Dendritic cell treated with granulocyte-macrophage colony-stimulating factor and Interleukin-4, amounts not matched to agents 40 ng/mL and 50 ng/mL, for 4 days (primary cell): ENCODE results near the gene ATOX1.
A peak's percentile ranks its signal among the peaks of the same experiment; 100 is the strongest.

Experiments
- H3K27ac Mint-ChIP-seq: one replicate; pipeline ENCODE4 v1.8.0; 2022; ENCODE audit warnings: mild to moderate bottlenecking, mixed read lengths
- H3K27me3 Mint-ChIP-seq: one replicate; pipeline ENCODE4 v1.8.0; 2022; ENCODE audit warnings: mild to moderate bottlenecking, mixed read lengths
- H3K36me3 Mint-ChIP-seq: one replicate; pipeline ENCODE4 v1.8.0; 2022; ENCODE audit warnings: low read depth, mixed read lengths
- H3K4me1 Mint-ChIP-seq: one replicate; pipeline ENCODE4 v1.8.0; 2022; ENCODE audit warnings: low read depth, mixed read lengths
- H3K4me3 Mint-ChIP-seq: one replicate; pipeline ENCODE4 v1.8.0; 2022; ENCODE audit warnings: mild to moderate bottlenecking, moderate library complexity, mixed read lengths
- H3K9me3 Mint-ChIP-seq: one replicate; pipeline ENCODE4 v1.8.0; 2022; ENCODE audit warnings: mixed read lengths
- intact Hi-C: fragments of 100-400 bp; cut with micrococcal nuclease; formaldehyde crosslinking; loops from one replicate; pipeline ENCODE4 v1.15.0; 2022

The ATOX1 gene

GRCh38 chr5:151751091-151751490 lies 7.3 kb downstream of the ATOX1 start:
- peaks cover 39% of the 10 kb centered on the region for H3K36me3 Mint-ChIP-seq

DNA sequence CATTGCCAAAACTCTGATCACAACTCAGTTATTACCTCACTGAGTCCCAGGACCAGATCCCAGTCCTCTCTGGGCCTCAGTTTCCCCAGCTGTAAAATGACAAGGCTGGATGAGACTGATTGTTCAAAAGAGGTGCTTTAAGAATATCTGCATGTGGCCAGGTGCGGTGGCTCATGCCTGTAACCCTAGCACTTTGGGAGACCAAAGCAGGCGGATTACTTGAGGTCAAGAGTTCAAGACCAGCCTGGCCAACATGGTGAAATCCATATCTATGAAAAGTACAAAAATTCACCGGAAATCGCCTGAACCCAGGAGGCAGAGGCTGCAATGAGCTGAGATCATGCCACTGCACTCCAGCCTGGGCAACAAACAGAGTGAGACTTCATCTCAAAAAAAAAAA lies 8.3 kb downstream of the ATOX1 start:
- peaks cover 55% of the 10 kb centered on the region for H3K4me1 Mint-ChIP-seq
- intact Hi-C loops, result loop anchor here (10.0 kb wide), 1 partner anchor 495 kb away; the partner anchor contains the start of gene GM2A
- no peaks in the 10 kb centered on the region for H3K27me3 Mint-ChIP-seq
- peaks cover 46% of the 10 kb centered on the region for H3K36me3 Mint-ChIP-seq
- H3K9me3 Mint-ChIP-seq, result no peaks in the 10 kb centered on the region
- H3K4me3 Mint-ChIP-seq, result peak overlapping the region; percentile 21
- H3K27ac Mint-ChIP-seq, result peak overlapping the region; percentile 81

More at GRCh38 chr5:151751091-151751490, 7.3 kb downstream of the ATOX1 start:
- Mint-ChIP-seq H3K9me3 (no peaks in the 10 kb centered on the region), H3K27ac (peak overlapping the region; percentile 81), H3K4me1 (peaks cover 47% of the 10 kb centered on the region), H3K4me3 (no peak overlapping the region), H3K27me3 (no peaks in the 10 kb centered on the region)
- intact Hi-C loops, result loop anchor here (10.0 kb wide), 1 partner anchor 496 kb away; the partner anchor contains the start of gene GM2A

DNA sequence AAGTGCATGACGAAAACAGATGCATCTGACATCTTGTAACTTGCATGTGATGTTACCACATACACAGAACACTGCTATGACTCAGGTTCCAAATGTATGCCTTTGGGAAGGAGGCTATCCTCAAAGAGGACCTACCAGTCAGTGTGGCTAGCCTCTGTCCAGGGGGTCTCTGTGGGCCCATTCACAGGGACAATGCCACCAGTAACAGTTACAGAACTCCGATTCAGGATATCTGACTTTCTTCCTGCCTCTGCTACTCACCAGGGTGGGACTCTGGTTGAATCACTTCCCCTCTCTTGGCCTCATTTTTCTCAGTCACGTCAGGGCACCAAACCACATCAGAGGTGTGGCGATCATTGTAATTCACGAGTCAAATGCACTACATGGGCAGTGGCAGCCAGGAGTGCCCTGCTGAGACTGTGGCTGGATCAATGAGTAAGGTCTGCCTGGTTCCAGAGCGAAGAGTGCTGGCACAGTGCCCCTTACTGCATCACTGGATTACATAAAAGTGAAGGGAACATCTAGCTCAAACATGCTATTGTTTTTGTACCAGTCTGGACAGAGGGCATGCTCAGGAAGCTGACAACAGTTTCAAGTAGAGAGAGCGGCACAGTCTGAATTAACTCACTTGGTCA lies 13.2 kb downstream of the ATOX1 start:
- no peak overlapping the region for H3K4me3 Mint-ChIP-seq
- H3K36me3 Mint-ChIP-seq, result peaks cover 72% of the 10 kb centered on the region
- peaks cover 45% of the 10 kb centered on the region for H3K4me1 Mint-ChIP-seq
- intact Hi-C loops, result loop anchor here (5.0 kb wide), 1 partner anchor 298 kb away; the partner anchor contains the start of gene SLC36A1
- no peaks in the 10 kb centered on the region for H3K27me3 Mint-ChIP-seq
- H3K27ac Mint-ChIP-seq, result peak overlapping the region; percentile 79
- no peaks in the 10 kb centered on the region for H3K9me3 Mint-ChIP-seq

GRCh38 chr5:151743530-151743929 lies 14.9 kb downstream of the ATOX1 start:
- H3K4me3 Mint-ChIP-seq, result no peak overlapping the region
- H3K9me3 Mint-ChIP-seq, result no peaks in the 10 kb centered on the region
- H3K36me3 Mint-ChIP-seq, result peaks cover 81% of the 10 kb centered on the region
- no peak overlapping the region for H3K27ac Mint-ChIP-seq
- intact Hi-C loops, result no loop called here
- H3K4me1 Mint-ChIP-seq, result peaks cover 31% of the 10 kb centered on the region
- no peaks in the 10 kb centered on the region for H3K27me3 Mint-ChIP-seq

DNA sequence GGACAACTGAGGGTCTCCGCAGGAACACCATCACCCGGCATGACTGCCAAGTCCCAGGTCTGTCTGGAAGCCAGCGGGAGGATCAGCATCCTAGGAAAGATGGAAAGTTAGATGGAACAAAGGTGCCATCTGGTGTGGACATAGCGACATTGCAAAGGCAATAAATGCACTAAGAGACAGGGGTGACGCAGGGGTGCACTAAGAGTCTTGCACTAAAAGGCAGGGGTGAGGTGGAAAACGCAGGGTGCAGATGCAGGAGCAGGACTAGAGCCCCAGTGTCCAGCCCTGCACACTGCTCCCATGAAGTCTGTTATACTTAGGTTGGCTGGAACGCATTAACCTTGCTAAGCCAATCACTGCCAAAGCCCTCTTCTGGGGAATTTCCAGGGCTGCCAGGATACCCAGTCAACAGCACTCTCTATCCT lies 15.5 kb downstream of the ATOX1 start:
- Mint-ChIP-seq H3K27me3 (no peaks in the 10 kb centered on the region), H3K4me1 (peaks cover 31% of the 10 kb centered on the region), H3K4me3 (no peak overlapping the region), H3K27ac (no peak overlapping the region), H3K36me3 (peaks cover 82% of the 10 kb centered on the region), H3K9me3 (no peaks in the 10 kb centered on the region)
- intact Hi-C loops, result no loop called here

GRCh38 chr5:151741678-151742423 lies 16.6 kb downstream of the ATOX1 start:
- H3K9me3 Mint-ChIP-seq, result no peaks in the 10 kb centered on the region
- H3K36me3 Mint-ChIP-seq, result peaks cover 92% of the 10 kb centered on the region
- H3K4me3 Mint-ChIP-seq, result no peak overlapping the region
- no peaks in the 10 kb centered on the region for H3K27me3 Mint-ChIP-seq
- intact Hi-C loops, result loop anchor here (2.0 kb wide), 1 partner anchor 29 kb away; the partner anchor contains the start of gene G3BP1
- peaks cover 31% of the 10 kb centered on the region for H3K4me1 Mint-ChIP-seq
- no peak overlapping the region for H3K27ac Mint-ChIP-seq

DNA sequence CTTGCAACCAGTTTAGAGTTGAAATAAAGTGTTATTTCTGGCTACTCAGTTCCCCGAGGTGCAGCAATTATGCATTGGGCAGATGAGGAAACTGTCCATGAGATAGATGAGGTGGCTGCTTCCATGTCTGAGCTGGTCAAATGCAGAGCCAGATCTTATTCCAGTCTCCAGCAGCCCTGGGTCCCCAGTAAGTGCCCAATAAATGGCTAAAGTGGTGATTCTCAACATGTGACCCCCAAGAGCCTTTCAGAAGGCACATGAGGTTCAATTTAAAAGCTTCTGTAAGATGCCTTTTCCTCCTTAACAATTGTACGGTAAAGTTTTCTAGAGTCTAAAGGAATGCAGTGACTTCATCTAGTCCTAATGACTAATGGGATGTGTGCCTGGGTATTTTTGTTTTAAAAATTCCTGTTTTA lies 17.5 kb downstream of the ATOX1 start:
- H3K27ac Mint-ChIP-seq, result no peak overlapping the region
- no peaks in the 10 kb centered on the region for H3K27me3 Mint-ChIP-seq
- no peak overlapping the region for H3K4me3 Mint-ChIP-seq
- peaks cover 91% of the 10 kb centered on the region for H3K36me3 Mint-ChIP-seq
- H3K4me1 Mint-ChIP-seq, result peaks cover 22% of the 10 kb centered on the region
- intact Hi-C loops, result loop anchor here (1.0 to 2.0 kb wide), 2 partner anchors 30 to 82 kb away; partner anchors contain the start of gene G3BP1
- no peaks in the 10 kb centered on the region for H3K9me3 Mint-ChIP-seq

- intact Hi-C loops, result loop anchor here (1.0 to 2.0 kb wide), 2 partner anchors 30 to 81 kb away; partner anchors contain the start of gene G3BP1
- Mint-ChIP-seq H3K27ac (no peak overlapping the region), H3K4me3 (no peak overlapping the region), H3K36me3 (peaks cover 87% of the 10 kb centered on the region), H3K4me1 (peaks cover 17% of the 10 kb centered on the region), H3K27me3 (no peaks in the 10 kb centered on the region), H3K9me3 (no peaks in the 10 kb centered on the region)
Observed at GRCh38 chr5:151740336-151740942, 18.0 kb downstream of the ATOX1 start.

DNA sequence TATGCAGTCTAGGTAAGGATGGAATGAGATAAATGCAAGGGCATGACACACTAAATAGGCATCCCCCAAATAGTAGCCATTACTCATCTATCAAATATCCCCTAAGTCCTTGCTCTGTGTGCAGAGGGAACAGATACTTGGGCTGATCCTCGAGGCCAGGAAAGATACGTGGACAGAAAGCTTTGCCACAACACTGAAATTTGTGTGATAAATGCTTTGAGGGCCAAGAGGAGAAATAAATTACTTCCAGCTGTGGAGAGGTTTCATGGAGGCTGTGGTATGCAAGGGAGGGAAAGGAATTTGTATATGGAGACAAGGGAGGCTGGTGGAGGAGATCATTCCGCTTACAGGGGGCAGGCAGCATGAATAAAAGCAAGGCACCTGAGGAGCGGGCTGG lies 18.5 kb downstream of the ATOX1 start:
- Mint-ChIP-seq H3K4me1 (peaks cover 12% of the 10 kb centered on the region), H3K27ac (no peak overlapping the region), H3K4me3 (no peak overlapping the region), H3K27me3 (no peaks in the 10 kb centered on the region), H3K9me3 (no peaks in the 10 kb centered on the region), H3K36me3 (peaks cover 82% of the 10 kb centered on the region)
- intact Hi-C loops, result loop anchor here (1.0 to 2.0 kb wide), 2 partner anchors 31 to 81 kb away; partner anchors contain the start of gene G3BP1

DNA sequence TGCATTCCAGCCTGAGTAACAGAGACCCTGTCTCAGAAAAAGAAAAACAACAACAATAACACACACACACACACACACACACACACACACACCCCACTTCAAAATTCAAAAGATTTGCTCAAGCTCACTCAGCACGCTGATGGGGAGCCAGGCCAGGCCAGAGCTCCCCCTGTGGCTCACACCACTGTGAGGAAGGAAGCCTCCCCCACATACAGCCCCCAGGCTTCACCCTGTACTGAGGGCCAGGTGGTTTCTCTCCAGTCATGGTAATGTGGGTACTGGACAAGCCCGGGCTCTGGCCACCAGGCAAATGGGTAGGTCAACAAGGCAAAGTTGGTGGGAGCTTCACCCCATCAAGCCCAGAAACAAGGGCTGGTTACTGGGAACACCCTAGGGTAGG lies 19.0 kb downstream of the ATOX1 start:
- intact Hi-C loops, result no loop called here
- H3K9me3 Mint-ChIP-seq, result no peaks in the 10 kb centered on the region
- H3K4me3 Mint-ChIP-seq, result no peak overlapping the region
- H3K27ac Mint-ChIP-seq, result no peak overlapping the region
- peaks cover 11% of the 10 kb centered on the region for H3K4me1 Mint-ChIP-seq
- peaks cover 80% of the 10 kb centered on the region for H3K36me3 Mint-ChIP-seq
- H3K27me3 Mint-ChIP-seq, result no peaks in the 10 kb centered on the region

- Mint-ChIP-seq H3K36me3 (peaks cover 79% of the 10 kb centered on the region), H3K9me3 (no peaks in the 10 kb centered on the region), H3K4me1 (peaks cover 6% of the 10 kb centered on the region), H3K27me3 (no peaks in the 10 kb centered on the region), H3K27ac (no peak overlapping the region), H3K4me3 (no peak overlapping the region)
- intact Hi-C loops, result no loop called here
Observed at GRCh38 chr5:151738125-151738848, 20.1 kb downstream of the ATOX1 start.

- no peak overlapping the region for H3K4me3 Mint-ChIP-seq
- H3K9me3 Mint-ChIP-seq, result no peaks in the 10 kb centered on the region
- H3K4me1 Mint-ChIP-seq, result peaks cover 6% of the 10 kb centered on the region
- peaks cover 76% of the 10 kb centered on the region for H3K36me3 Mint-ChIP-seq
- H3K27me3 Mint-ChIP-seq, result no peaks in the 10 kb centered on the region
- intact Hi-C loops, result no loop called here
- H3K27ac Mint-ChIP-seq, result no peak overlapping the region
Observed at GRCh38 chr5:151737431-151737830, 21.0 kb downstream of the ATOX1 start.

DNA sequence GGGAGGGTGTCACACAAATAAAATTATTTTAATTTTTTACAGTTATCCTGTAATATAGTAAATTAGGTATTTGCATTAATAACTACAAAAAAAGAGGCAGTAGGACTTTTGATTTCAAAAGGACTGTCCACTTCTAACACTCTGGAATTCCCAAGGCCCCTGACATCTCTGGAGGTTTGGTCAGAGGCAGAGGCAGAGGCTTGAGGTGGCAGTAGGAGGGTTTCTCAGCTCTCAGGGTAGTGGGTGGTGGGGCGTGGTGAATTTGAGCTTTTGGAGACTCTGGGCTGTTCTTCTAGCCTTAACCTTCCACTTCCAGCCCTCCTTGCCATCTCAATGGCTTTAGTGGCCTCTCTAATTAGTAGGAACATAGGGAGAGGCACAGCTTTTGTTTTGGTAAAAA lies 22.8 kb downstream of the ATOX1 start:
- Mint-ChIP-seq H3K27ac (no peak overlapping the region), H3K4me1 (peaks cover 2% of the 10 kb centered on the region), H3K9me3 (no peaks in the 10 kb centered on the region), H3K4me3 (no peak overlapping the region), H3K36me3 (peaks cover 73% of the 10 kb centered on the region), H3K27me3 (no peaks in the 10 kb centered on the region)
- intact Hi-C loops, result no loop called here
